IPS-18a (cell line): ENCODE results near the gene PFN1.

Source experiments
- H3K27ac ChIP-seq: one replicate; pipeline ENCODE4 v1.5.1; 2013; ENCODE audit warnings: low read length
- H3K27me3 ChIP-seq: one replicate; pipeline ENCODE4 v1.6.1; 2013; ENCODE audit warnings: mild to moderate bottlenecking, low read length; ENCODE audit not compliant: control insufficient read depth, insufficient read depth
- H3K36me3 ChIP-seq: one replicate; pipeline ENCODE4 v1.6.1; 2013; ENCODE audit warnings: low read depth, low read length; ENCODE audit not compliant: control insufficient read depth
- H3K4me1 ChIP-seq: one replicate; pipeline ENCODE4 v1.6.1; 2013; ENCODE audit warnings: low read depth, low read length; ENCODE audit not compliant: control insufficient read depth
- H3K4me3 ChIP-seq: one replicate; pipeline ENCODE4 v1.5.1; 2013; ENCODE audit warnings: low read length
- H3K9ac ChIP-seq: one replicate; pipeline ENCODE4 v1.6.1; 2013; ENCODE audit warnings: mild to moderate bottlenecking, low read length, moderate library complexity
- H3K9me3 ChIP-seq: one replicate; pipeline ENCODE4 v1.6.1; 2013; ENCODE audit warnings: low read depth, low read length; ENCODE audit not compliant: control insufficient read depth

Gene PFN1

GRCh38 chr17:4973256-4974114 is 25.2 kb upstream of the PFN1 start:
- H3K4me1 ChIP-seq = peaks cover 10% of the 10 kb centered on the region

GRCh38 chr17:4972752-4973151 is 24.4 kb upstream of the PFN1 start:
- Histone ChIP-seq H3K9ac (no peak overlapping the region), H3K27ac (no peak overlapping the region), H3K27me3 (peaks cover 59% of the 10 kb centered on the region), H3K9me3 (no peaks in the 10 kb centered on the region), H3K36me3 (peaks cover 4% of the 10 kb centered on the region), H3K4me3 (no peak overlapping the region), H3K4me1 (peaks cover 10% of the 10 kb centered on the region)

More at GRCh38 chr17:4973256-4974114, 25.2 kb upstream of the PFN1 start:
- no peak overlapping the region for H3K4me3 ChIP-seq
- no peak overlapping the region for H3K27ac ChIP-seq
- H3K36me3 ChIP-seq = peaks cover 4% of the 10 kb centered on the region
- H3K27me3 ChIP-seq = peaks cover 66% of the 10 kb centered on the region
- no peaks in the 10 kb centered on the region for H3K9me3 ChIP-seq
- no peak overlapping the region for H3K9ac ChIP-seq

- peaks cover 4% of the 10 kb centered on the region for H3K36me3 ChIP-seq
- H3K27ac ChIP-seq = no peak overlapping the region
- no peak overlapping the region for H3K9ac ChIP-seq
Observed at GRCh38 chr17:4972322-4972721, 24.0 kb upstream of the PFN1 start.

GRCh38 chr17:4971826-4972225 is 23.5 kb upstream of the PFN1 start:
- H3K27me3 ChIP-seq = peaks cover 49% of the 10 kb centered on the region
- peaks cover 10% of the 10 kb centered on the region for H3K4me1 ChIP-seq
- H3K4me3 ChIP-seq = no peak overlapping the region
- H3K9me3 ChIP-seq = no peaks in the 10 kb centered on the region
- peaks cover 4% of the 10 kb centered on the region for H3K36me3 ChIP-seq
- H3K9ac ChIP-seq = no peak overlapping the region
- H3K27ac ChIP-seq = no peak overlapping the region

More at GRCh38 chr17:4972322-4972721, 24.0 kb upstream of the PFN1 start:
- peaks cover 10% of the 10 kb centered on the region for H3K4me1 ChIP-seq
- no peak overlapping the region for H3K4me3 ChIP-seq
- no peaks in the 10 kb centered on the region for H3K9me3 ChIP-seq
- H3K27me3 ChIP-seq = peaks cover 54% of the 10 kb centered on the region

DNA sequence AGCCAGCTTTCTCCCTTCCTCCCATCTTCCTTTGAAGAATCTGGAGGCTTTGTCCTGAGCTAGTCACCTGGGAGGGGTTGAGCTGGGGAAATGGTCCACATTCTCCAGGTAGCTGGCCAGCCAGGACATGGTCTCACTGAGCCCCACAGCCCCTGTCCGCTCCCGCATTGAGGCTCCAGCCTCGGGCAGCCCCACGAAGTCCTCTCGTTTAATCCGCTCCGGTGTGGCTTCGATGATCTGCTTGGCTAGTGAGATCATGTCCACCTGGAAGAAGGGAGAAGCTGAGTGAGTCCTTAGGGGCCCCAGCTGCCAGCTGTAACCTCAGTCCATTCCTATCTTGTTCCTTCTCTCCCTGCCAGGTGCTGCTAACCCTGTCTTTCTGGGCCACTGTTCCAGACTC is 21.9 kb upstream of the PFN1 start:
- Histone ChIP-seq H3K4me1 (peaks cover 17% of the 10 kb centered on the region), H3K9ac (no peak overlapping the region), H3K27ac (no peak overlapping the region), H3K4me3 (no peak overlapping the region), H3K36me3 (peaks cover 4% of the 10 kb centered on the region), H3K9me3 (no peaks in the 10 kb centered on the region), H3K27me3 (peaks cover 35% of the 10 kb centered on the region)

DNA sequence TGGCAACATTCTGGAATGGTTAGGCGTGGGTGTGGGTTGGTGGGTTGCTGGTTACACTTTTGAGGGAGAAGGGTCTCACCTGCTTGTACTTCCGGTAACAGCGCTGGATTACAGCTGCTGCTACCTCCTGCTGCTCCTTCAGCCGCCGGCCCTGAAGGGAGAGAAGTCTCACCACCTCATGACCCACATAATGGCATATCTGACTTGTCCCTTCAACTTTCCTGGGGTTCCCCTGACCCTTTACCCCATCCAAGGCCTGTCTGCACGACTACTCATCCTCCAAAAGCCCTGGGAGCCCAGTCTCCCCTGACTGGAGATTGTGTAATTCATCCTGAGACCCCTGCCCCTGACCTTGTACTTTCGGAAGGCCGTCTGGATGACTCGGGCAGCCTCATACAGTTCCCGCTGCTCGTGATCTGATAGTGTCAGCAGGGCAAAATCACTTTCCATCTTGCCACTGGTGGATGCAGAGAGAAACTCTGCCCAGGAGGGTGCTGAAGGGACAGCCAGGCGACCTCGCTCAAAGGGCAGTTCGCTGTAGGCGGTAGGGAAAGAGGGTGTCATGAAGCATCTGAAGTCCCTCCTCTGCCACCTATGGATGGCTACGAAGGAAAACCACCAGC is 21.3 kb upstream of the PFN1 start:
- H3K9me3 ChIP-seq = no peaks in the 10 kb centered on the region
- peak overlapping the region; percentile 91 for H3K9ac ChIP-seq
- H3K27ac ChIP-seq = no peak overlapping the region
- peaks cover 4% of the 10 kb centered on the region for H3K36me3 ChIP-seq
- H3K4me3 ChIP-seq = peak overlapping the region; percentile 92
- H3K27me3 ChIP-seq = peaks cover 29% of the 10 kb centered on the region
- H3K4me1 ChIP-seq = peaks cover 17% of the 10 kb centered on the region

DNA sequence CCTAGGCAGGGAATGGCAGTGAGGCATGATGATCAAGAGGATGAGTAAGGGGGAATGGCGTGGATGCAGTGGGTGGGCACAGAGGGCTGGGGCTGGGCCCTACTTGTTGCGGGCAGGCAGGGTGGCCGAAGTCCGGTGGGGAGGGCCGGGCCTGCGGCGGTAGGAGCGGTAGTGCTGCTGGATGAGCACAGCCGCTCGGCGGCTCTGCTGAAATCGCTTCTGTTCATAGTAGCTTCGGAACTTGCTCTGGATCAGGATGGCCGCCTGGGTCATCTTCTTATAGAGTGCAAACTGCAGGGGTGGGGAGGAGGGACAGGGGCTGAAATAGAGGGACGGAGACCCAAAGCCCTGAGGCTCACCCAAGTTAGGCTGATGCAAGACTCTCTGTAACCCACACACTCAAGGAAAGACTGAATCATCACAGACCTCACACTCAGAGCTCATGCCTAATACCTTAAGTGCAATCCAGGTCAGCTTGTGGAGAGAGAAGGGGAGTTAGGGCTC is 20.8 kb upstream of the PFN1 start:
- Histone ChIP-seq H3K4me3 (peak overlapping the region; percentile 92), H3K9ac (peak overlapping the region; percentile 91), H3K4me1 (peaks cover 17% of the 10 kb centered on the region)

GRCh38 chr17:4968486-4969046 is 20.2 kb upstream of the PFN1 start:
- Histone ChIP-seq H3K27me3 (peaks cover 18% of the 10 kb centered on the region), H3K9ac (peak overlapping the region; percentile 91), H3K9me3 (no peaks in the 10 kb centered on the region), H3K36me3 (peaks cover 4% of the 10 kb centered on the region), H3K4me1 (peaks cover 17% of the 10 kb centered on the region), H3K4me3 (peak overlapping the region; percentile 92), H3K27ac (peak overlapping the region; percentile 81)

More for the DNA sequence above, 20.8 kb upstream of the PFN1 start:
- no peaks in the 10 kb centered on the region for H3K9me3 ChIP-seq
- peaks cover 23% of the 10 kb centered on the region for H3K27me3 ChIP-seq
- peak overlapping the region; percentile 81 for H3K27ac ChIP-seq
- peaks cover 4% of the 10 kb centered on the region for H3K36me3 ChIP-seq

DNA sequence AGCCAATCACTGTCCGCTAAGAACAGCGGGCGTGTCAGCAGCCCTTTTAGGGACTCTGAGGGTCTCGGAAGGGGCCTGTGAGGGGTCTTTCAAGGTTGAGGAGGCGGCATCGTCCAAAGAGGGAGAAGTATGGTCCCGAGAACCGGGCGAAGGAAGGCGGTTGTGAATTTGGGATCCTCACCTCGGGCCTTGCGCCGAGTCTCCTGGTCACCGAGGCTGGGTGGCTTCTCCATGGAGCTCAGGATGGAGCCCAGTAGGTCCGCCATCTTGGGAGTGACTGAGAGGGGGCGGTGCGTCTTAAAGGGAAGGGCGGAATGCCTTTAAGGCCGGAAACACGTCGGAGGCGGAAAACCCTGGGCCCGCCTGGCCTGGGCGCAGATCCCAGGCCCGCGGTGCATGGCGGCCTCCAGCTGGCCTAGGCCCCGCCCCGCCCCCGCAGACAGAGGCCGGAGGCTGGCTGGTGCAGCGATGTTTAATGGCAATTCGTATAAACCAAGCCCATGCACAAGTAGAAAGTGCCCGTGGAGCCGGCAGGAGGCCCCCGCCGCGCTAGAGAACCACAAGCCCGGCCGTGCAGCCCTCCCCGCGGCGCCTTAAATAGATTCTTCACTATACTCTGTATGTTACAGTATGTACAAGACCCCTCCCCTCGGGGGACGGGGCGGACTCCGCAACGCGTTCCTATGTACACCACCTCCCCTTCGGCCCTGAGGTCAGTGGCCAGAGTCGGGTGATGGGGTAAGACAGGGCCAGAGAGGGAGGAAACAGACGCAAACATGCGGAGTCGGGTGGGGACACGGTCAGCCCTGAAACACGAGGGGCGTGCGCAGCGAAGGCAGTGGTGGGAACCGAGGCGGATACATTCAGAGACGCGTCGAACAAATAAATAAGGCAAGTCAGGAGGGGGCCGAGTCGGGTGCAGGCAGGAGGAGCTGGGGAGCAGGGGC is 19.5 kb upstream of the PFN1 start, which contains the start of gene SPAG7:
Gene SPAG7 (minus strand): TSS at position 279 of the 947 bp plus-strand sequence. CDS start 13 bp downstream, at position 266.
- H3K27me3 ChIP-seq = peaks cover 10% of the 10 kb centered on the region
- peaks cover 17% of the 10 kb centered on the region for H3K4me1 ChIP-seq
- peak within 1 kb of the TSS; percentile 92 for H3K4me3 ChIP-seq
- H3K36me3 ChIP-seq = peaks cover 4% of the 10 kb centered on the region
- H3K27ac ChIP-seq = peak within 1 kb of the TSS; percentile 89
- peak within 1 kb of the TSS; percentile 91 for H3K9ac ChIP-seq
- H3K9me3 ChIP-seq = no peaks in the 10 kb centered on the region

DNA sequence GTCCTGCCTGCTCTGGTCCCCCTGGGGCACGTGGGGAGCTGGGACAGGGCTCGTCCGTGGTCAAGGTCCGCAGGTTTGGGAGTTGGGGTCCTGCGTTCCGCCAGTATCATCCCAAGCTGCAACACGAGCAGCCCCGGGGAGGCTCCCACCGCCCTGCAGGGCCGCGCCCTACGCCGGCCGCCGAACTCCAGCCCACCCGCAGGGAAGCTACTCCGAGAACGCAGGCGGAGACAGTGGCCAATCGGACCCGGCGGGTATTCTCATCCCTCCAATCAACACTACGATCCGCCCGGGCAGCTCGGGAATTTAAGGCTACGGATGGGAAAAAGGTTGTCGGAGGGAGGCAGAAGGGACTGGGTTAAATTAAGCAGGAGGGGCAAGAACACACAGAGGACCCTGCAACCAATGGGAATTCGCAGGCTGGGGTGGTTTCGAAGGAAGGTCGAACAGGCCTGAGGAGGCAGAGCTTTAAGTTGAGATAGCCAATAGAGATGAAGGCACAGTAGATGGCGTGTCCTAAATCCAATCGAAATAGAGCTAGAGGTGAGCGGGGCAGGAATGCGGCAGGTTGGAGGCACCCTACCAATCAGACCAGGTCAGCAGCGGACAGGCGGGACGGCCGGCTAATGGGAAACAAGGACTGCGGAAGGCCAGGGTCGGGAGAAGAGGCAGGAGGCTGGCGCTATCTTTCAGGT is 18.7 kb upstream of the PFN1 start:
- Histone ChIP-seq H3K4me3 (peak overlapping the region; percentile 92), H3K27ac (peak overlapping the region; percentile 89), H3K4me1 (peaks cover 13% of the 10 kb centered on the region), H3K9ac (peak overlapping the region; percentile 91), H3K9me3 (no peaks in the 10 kb centered on the region), H3K36me3 (peaks cover 4% of the 10 kb centered on the region), H3K27me3 (peaks cover 4% of the 10 kb centered on the region)
